Panc1 (cell line): Measurements from ENCODE around the gene PFKFB3.

Source experiments
- POLR2AphosphoS5 ChIP-seq: IDR thresholded peaks from 2 replicates; pipeline ENCODE4 v1.6.1; 2012; ENCODE audit warnings: mild to moderate bottlenecking, low read depth, low read length, moderate library complexity
- SIN3A ChIP-seq: IDR thresholded peaks from 2 replicates; pipeline ENCODE4 v1.6.1; 2012; ENCODE audit warnings: low read depth, mild to moderate bottlenecking, low read length, moderate library complexity, borderline replicate concordance; ENCODE audit not compliant: insufficient read depth
- TCF7L2 ChIP-seq: IDR thresholded peaks from 2 replicates; pipeline ENCODE4 v1.6.1; 2011; ENCODE audit warnings: mild to moderate bottlenecking, low read depth, low read length, inconsistent platforms
- TF ChIP-seq, protein P1 (sequence below): fragments of 450-650 bp; IDR thresholded peaks from 2 replicates; pipeline ENCODE4 v1.5.1; 2017; ENCODE audit warnings: mild to moderate bottlenecking
- TF ChIP-seq, protein P2 (sequence below), 2 experiments: IDR thresholded peaks; 2 replicates each; pipeline ENCODE4 v1.6.1; 2011 to 2012; ENCODE audit warnings: low read depth in 2 of 2, control low read depth in 1 of 2, low read length in 1 of 2, mild to moderate bottlenecking in 1 of 2, moderate library complexity in 1 of 2; ENCODE audit not compliant: insufficient read depth in 1 of 2

DNA sequence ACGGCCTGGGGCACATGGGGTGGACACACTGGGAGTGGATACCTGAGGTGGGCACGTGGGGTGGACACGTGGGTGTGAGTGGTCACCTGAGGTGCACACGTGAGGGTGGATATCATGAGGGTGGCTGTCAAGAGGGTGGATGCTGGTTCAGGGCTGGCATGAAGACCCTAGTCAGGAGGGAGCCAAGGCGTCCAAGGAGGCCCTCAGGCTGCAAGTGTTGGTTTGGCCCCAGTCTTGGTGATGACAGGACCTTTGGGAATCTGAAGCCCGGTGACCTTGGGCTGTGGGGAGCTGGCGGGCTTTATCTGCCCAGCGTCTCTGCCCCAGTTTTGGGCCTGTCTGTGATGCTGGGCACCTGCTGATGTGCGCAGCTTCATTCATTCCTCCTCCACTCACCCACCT, 24.9 kb upstream of the PFKFB3 start:
- TF ChIP-seq, protein P1, sequence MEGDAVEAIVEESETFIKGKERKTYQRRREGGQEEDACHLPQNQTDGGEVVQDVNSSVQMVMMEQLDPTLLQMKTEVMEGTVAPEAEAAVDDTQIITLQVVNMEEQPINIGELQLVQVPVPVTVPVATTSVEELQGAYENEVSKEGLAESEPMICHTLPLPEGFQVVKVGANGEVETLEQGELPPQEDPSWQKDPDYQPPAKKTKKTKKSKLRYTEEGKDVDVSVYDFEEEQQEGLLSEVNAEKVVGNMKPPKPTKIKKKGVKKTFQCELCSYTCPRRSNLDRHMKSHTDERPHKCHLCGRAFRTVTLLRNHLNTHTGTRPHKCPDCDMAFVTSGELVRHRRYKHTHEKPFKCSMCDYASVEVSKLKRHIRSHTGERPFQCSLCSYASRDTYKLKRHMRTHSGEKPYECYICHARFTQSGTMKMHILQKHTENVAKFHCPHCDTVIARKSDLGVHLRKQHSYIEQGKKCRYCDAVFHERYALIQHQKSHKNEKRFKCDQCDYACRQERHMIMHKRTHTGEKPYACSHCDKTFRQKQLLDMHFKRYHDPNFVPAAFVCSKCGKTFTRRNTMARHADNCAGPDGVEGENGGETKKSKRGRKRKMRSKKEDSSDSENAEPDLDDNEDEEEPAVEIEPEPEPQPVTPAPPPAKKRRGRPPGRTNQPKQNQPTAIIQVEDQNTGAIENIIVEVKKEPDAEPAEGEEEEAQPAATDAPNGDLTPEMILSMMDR = no peak
- no peak for TF ChIP-seq POLR2AphosphoS5
- no peak for TF ChIP-seq SIN3A
- no peak for TF ChIP-seq TCF7L2
- TF ChIP-seq, protein P2, sequence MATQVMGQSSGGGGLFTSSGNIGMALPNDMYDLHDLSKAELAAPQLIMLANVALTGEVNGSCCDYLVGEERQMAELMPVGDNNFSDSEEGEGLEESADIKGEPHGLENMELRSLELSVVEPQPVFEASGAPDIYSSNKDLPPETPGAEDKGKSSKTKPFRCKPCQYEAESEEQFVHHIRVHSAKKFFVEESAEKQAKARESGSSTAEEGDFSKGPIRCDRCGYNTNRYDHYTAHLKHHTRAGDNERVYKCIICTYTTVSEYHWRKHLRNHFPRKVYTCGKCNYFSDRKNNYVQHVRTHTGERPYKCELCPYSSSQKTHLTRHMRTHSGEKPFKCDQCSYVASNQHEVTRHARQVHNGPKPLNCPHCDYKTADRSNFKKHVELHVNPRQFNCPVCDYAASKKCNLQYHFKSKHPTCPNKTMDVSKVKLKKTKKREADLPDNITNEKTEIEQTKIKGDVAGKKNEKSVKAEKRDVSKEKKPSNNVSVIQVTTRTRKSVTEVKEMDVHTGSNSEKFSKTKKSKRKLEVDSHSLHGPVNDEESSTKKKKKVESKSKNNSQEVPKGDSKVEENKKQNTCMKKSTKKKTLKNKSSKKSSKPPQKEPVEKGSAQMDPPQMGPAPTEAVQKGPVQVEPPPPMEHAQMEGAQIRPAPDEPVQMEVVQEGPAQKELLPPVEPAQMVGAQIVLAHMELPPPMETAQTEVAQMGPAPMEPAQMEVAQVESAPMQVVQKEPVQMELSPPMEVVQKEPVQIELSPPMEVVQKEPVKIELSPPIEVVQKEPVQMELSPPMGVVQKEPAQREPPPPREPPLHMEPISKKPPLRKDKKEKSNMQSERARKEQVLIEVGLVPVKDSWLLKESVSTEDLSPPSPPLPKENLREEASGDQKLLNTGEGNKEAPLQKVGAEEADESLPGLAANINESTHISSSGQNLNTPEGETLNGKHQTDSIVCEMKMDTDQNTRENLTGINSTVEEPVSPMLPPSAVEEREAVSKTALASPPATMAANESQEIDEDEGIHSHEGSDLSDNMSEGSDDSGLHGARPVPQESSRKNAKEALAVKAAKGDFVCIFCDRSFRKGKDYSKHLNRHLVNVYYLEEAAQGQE (IDR thresholded peaks at IDR 0.05; ENCODE audit: insufficient read depth in 1 of 2, low read depth in 2 of 2, low read length in 1 of 2) = no peak
